ENCODE results near the gene PSMD3. TPM values are rescaled to one million over a fixed set of nuclear protein-coding genes. Genes with fewer than 3 reads are reported as not detected.

The PSMD3 gene
- total RNA-seq, 1 donor from 2014 or later = 106 TPM

- DNase-seq (ENCODE audit: low read depth) = no peak
- no peak overlapping the region for H3K4me3 ChIP-seq (ENCODE audit: low read depth, low read length)
- TF ChIP-seq CTCF (conservative IDR thresholded peaks at IDR 0.05; ENCODE audit: low read depth, low read length) = no peak
These were observed 36.9 kb downstream of the PSMD3 start for GRCh38 chr17:40017422-40018080.

GRCh38 chr17:40018211-40019121 is 37.9 kb downstream of the PSMD3 start:
- no peak overlapping the region for H3K4me3 ChIP-seq (ENCODE audit: low read depth, low read length)

GRCh38 chr17:40019140-40019991 is 38.8 kb downstream of the PSMD3 start:
- no peak for TF ChIP-seq CTCF (conservative IDR thresholded peaks at IDR 0.05; ENCODE audit: low read depth, low read length)
- DNase-seq (ENCODE audit: low read depth) = no peak

More at GRCh38 chr17:40018211-40019121, 37.9 kb downstream of the PSMD3 start:
- no peak for TF ChIP-seq CTCF (conservative IDR thresholded peaks at IDR 0.05; ENCODE audit: low read depth, low read length)
- DNase-seq (ENCODE audit: low read depth) = no peak

GRCh38 chr17:40020146-40020545 is 39.5 kb downstream of the PSMD3 start:
- no peak for TF ChIP-seq CTCF (conservative IDR thresholded peaks at IDR 0.05; ENCODE audit: low read depth, low read length)
- no peak overlapping the region for H3K4me3 ChIP-seq (ENCODE audit: low read depth, low read length)
- no peak for DNase-seq (ENCODE audit: low read depth)

More at GRCh38 chr17:40019140-40019991, 38.8 kb downstream of the PSMD3 start:
- H3K4me3 ChIP-seq (ENCODE audit: low read depth, low read length) = no peak overlapping the region

- no peak for DNase-seq (ENCODE audit: low read depth)
- no peak overlapping the region for H3K4me3 ChIP-seq (ENCODE audit: low read depth, low read length)
- no peak for TF ChIP-seq CTCF (conservative IDR thresholded peaks at IDR 0.05; ENCODE audit: low read depth, low read length)
These were observed 40.9 kb downstream of the PSMD3 start for GRCh38 chr17:40021451-40021971.

GRCh38 chr17:40022497-40022896 is 41.9 kb downstream of the PSMD3 start:
- DNase-seq (ENCODE audit: low read depth) = no peak
- H3K4me3 ChIP-seq (ENCODE audit: low read depth, low read length) = no peak overlapping the region
- no peak for TF ChIP-seq CTCF (conservative IDR thresholded peaks at IDR 0.05; ENCODE audit: low read depth, low read length)
